ENCODE measurements around the gene JAML. TPM values are rescaled to one million over a fixed set of nuclear protein-coding genes. Genes with fewer than 3 reads are reported as not detected.

JAML gene
- total and polyA plus RNA-seq, 2 of the 8 experiments (the other 6 are each of a cell fraction or from before 2014, with no cell fraction given), result 0.12 to 0.58 TPM

DNA sequence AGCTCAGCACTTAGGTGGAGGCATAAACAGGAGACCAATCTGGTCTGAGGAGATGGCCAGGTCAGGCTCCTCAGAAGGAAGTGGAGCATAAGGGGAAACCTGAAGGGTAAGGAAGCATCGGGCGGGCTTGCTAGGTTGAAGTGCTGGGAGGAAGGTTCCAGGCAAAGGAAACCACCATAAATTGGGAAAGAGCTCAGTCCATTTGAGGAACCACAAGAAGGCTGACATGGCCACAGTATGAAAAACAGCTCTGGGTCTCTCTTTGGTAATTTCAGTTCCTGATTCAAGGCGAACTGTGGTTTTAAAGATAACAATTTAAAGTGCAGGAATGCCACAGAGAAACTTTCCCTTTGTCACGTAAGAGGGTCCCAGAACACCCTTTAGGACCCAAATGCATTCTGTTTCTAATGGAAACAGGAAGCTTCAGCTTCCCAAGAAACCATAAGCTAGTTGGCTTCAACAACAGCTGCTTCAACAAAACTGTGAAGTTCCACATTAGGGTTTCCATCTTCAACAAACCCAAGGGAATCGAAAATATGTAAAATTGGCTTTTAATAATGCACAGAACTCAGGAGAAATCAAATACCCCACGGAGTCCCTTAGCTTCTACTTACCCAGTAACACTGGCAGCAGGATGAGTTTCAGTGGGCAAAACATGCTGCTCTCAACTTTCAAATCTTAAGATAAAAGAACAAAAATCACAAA lies 10.4 kb downstream of the JAML start:
- 81% methylated on average over 6 of the region's 6 CpGs; no CpG with 5 or more reads in 1 of the 2 experiments for WGBS, 2 experiments (ENCODE audit: extremely low coverage in 1 of 2, insufficient coverage in 1 of 2, insufficient read length in 1 of 2, insufficient replicate concordance in 2 of 2, low coverage in 1 of 2, low lambda C conversion rate in 2 of 2, missing lambda C conversion rate in 1 of 2)
- H2BK5ac ChIP-seq (ENCODE audit: low read depth, low read length), result 0 out of 2 replicates have a peak overlapping the region, but pooled peaks have one; percentile 8
- DNase-seq (ENCODE audit: low read depth in 1 of 2, low spot score in 2 of 2) (no peak), FAIRE-seq (no peak)
- H2BK120ac ChIP-seq (replicated peaks; ENCODE audit: low read depth, low read length), result no peak overlapping the region
- no peaks in the 10 kb centered on the region for H3K27me3 ChIP-seq (replicated peaks in 1 of 4; ENCODE audit: control insufficient read depth in 3 of 4, extremely low read depth in 1 of 4, insufficient read depth in 3 of 4, low read length in 3 of 4)
- no peak overlapping the region for H3K27ac ChIP-seq (ENCODE audit: low read depth, low read length)
- no peak overlapping the region for H3K14ac ChIP-seq (ENCODE audit: insufficient read length)
- 0 out of 2 replicates have a peak overlapping the region, but pooled peaks have one; percentile 19 for H3K18ac ChIP-seq (ENCODE audit: extremely low read depth, low read length)
- no peak overlapping the region for H3K56ac ChIP-seq (replicated peaks; ENCODE audit: insufficient read length, low read depth, low read length)
- POLR2A ChIA-PET (ENCODE audit: partially characterized antibody), result interaction anchor here (1.1 to 1.6 kb wide), 2 partner anchors 9 to 50 kb away, joined by 3 read pairs; partner anchors contain the start of gene MPZL2
- no peak overlapping the region for H3K4me2 ChIP-seq (ENCODE audit: insufficient read depth in 1 of 2, low read depth in 2 of 2, low read length in 2 of 2)
- 0 out of 2 replicates have a peak overlapping the region, but pooled peaks have one; percentile 31 for H2AFZ ChIP-seq (ENCODE audit: low read length)
- H4K20me1 ChIP-seq (replicated peaks in 1 of 2; ENCODE audit: control insufficient read depth in 1 of 2, insufficient read depth in 2 of 2, low read length in 2 of 2), result no peaks in the 10 kb centered on the region
- CTCF ChIA-PET (ENCODE audit: partially characterized antibody), result interaction anchor here (0.7 to 2.6 kb wide), 10 partner anchors 11 to 275 kb away, joined by 3 to 8 read pairs (median 3); partner anchors contain the start of gene JAML
- H3K79me2 ChIP-seq (ENCODE audit: control insufficient read depth in 1 of 2, insufficient read depth in 2 of 2, low read length in 2 of 2), result no peaks in the 10 kb centered on the region
- H3K23me2 ChIP-seq (ENCODE audit: low read depth, low read length), result no peaks in the 10 kb centered on the region
- H3K9ac ChIP-seq (replicated peaks in 1 of 4; ENCODE audit: extremely low read depth in 1 of 4, low read depth in 3 of 4, low read length in 3 of 4), result no peak overlapping the region
- no peaks in the 10 kb centered on the region for H3K79me1 ChIP-seq (ENCODE audit: low read depth, low read length)
- H4K5ac ChIP-seq (ENCODE audit: insufficient read length, low read depth, low read length), result no peak overlapping the region
- H3K9me3 ChIP-seq (ENCODE audit: insufficient read depth in 2 of 2, low read depth in 1 of 2, low read length in 1 of 2), result no peaks in the 10 kb centered on the region
- H3K36me3 ChIP-seq (ENCODE audit: control insufficient read depth in 2 of 4, insufficient read depth in 4 of 4, low read length in 3 of 4), result no peaks in the 10 kb centered on the region
- H4K91ac ChIP-seq (replicated peaks; ENCODE audit: insufficient read length, low read length), result peak overlapping the region; percentile 29
- no peak overlapping the region for H4K8ac ChIP-seq (ENCODE audit: extremely low read depth, insufficient read depth, low read length)
- H3K23ac ChIP-seq (ENCODE audit: insufficient read length), result no peak overlapping the region
- no peak overlapping the region for H2AK5ac ChIP-seq (ENCODE audit: low read depth, low read length)
- peak overlapping the region; percentile 23; the same call in 1 of the 2 replicates for H2BK15ac ChIP-seq (ENCODE audit: low read length)
- peaks cover 6 to 21% (median 20%) of the 10 kb centered on the region in 4 experiments; a peak in 6 of 7 replicates for H3K4me1 ChIP-seq (replicated peaks in 1 of 4; ENCODE audit: control insufficient read depth in 3 of 4, insufficient read depth in 4 of 4, low read length in 3 of 4)
- H3K4ac ChIP-seq (replicated peaks; ENCODE audit: insufficient read length, low read depth, low read length), result peak overlapping the region; percentile 28
- H3K4me3 ChIP-seq (ENCODE audit: extremely low read depth in 1 of 4, insufficient read depth in 2 of 4, low read depth in 3 of 4, low read length in 4 of 4), result no peak overlapping the region
- peak overlapping the region; percentile 84 for H2BK12ac ChIP-seq (ENCODE audit: low read depth, low read length)
- no peak overlapping the region for H2BK20ac ChIP-seq (ENCODE audit: low read length)
- TF ChIP-seq GTF2F1 (IDR thresholded peaks at IDR 0.05; ENCODE audit: borderline replicate concordance, low read depth, low read length) (no peak), RBBP5 (IDR thresholded peaks at IDR 0.05; ENCODE audit: borderline replicate concordance, low read depth, low read length) (no peak), CEBPB (IDR thresholded peaks at IDR 0.05; ENCODE audit: low read depth, low read length) (no peak), BACH1 (IDR thresholded peaks at IDR 0.05; ENCODE audit: low read length) (no peak), RNF2 (IDR thresholded peaks at IDR 0.05; ENCODE audit: borderline replicate concordance, low read depth, low read length, missing control alignments, poor library complexity, severe bottlenecking) (no peak), EZH2 (IDR thresholded peaks at IDR 0.05; ENCODE audit: low read depth, low read length, severe bottlenecking) (no peak), GABPA (IDR thresholded peaks at IDR 0.05; ENCODE audit: borderline replicate concordance, insufficient read depth, low read length) (no peak)
- TF ChIP-seq, protein P1, sequence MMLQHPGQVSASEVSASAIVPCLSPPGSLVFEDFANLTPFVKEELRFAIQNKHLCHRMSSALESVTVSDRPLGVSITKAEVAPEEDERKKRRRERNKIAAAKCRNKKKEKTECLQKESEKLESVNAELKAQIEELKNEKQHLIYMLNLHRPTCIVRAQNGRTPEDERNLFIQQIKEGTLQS (IDR thresholded peaks at IDR 0.05; ENCODE audit: insufficient read depth, low read depth, low read length), result no peak

Data from H1 (cell line).